ENCODE data around the gene LST1. TPM values are rescaled to one million over a fixed set of nuclear protein-coding genes. Genes with fewer than 3 reads are reported as not detected.

The LST1 gene
- total and polyA plus RNA-seq, 2 of the 8 experiments (the other 6 are each of a cell fraction or from before 2014, with no cell fraction given): not detected

GRCh38 chr6:31614684-31615578 lies 28.9 kb downstream of the LST1 start, which contains the start of gene AIF1 (continued):
- TF ChIP-seq ATF2 (IDR thresholded peaks at IDR 0.05; ENCODE audit: low read length): no peak
- no peak for TF ChIP-seq CTBP2 (IDR thresholded peaks at IDR 0.05; ENCODE audit: borderline replicate concordance, insufficient read depth, insufficient read length, low read length)
- no peak for TF ChIP-seq ATF3 (IDR thresholded peaks at IDR 0.05; ENCODE audit: insufficient read depth, low read depth, low read length)
- no peak for TF ChIP-seq TAF1 (IDR thresholded peaks at IDR 0.05; ENCODE audit: low read depth, low read length)
- no peak for TF ChIP-seq MAFK (IDR thresholded peaks at IDR 0.05; ENCODE audit: low read depth, low read length)
- TF ChIP-seq YY1 (IDR thresholded peaks at IDR 0.05; ENCODE audit: low read depth, low read length): no peak
